ENCODE data around the gene ARHGEF18.
"Not testable (repeated sequence)": the region's sequence is repeated elsewhere in the genome, so short reads cannot be mapped to it uniquely, and the experiment has no call there.

Gene ARHGEF18

GRCh38 chr19:7360393-7360984 is 11.8 kb downstream of the ARHGEF18 start:
- no peaks in the 10 kb centered on the region for H3K27me3 Mint-ChIP-seq
- no peak overlapping the region for H3K27ac Mint-ChIP-seq
- peaks cover 8% of the 10 kb centered on the region for H3K9me3 Mint-ChIP-seq (ENCODE audit: low read depth)
- H3K4me1 Mint-ChIP-seq (ENCODE audit: low read depth): peaks cover 79% of the 10 kb centered on the region
- no peak overlapping the region for H3K4me3 Mint-ChIP-seq
- peaks cover 22% of the 10 kb centered on the region for H3K36me3 Mint-ChIP-seq

GRCh38 chr19:7363225-7363624 is 14.5 kb downstream of the ARHGEF18 start:
- H3K4me3 Mint-ChIP-seq: no peak overlapping the region
- H3K4me1 Mint-ChIP-seq (ENCODE audit: low read depth): peaks cover 64% of the 10 kb centered on the region
- no peaks in the 10 kb centered on the region for H3K27me3 Mint-ChIP-seq
- peaks cover 2% of the 10 kb centered on the region for H3K9me3 Mint-ChIP-seq (ENCODE audit: low read depth)
- H3K36me3 Mint-ChIP-seq: peaks cover 17% of the 10 kb centered on the region
- H3K27ac Mint-ChIP-seq: peak overlapping the region; percentile 90

GRCh38 chr19:7366701-7367420 is 18.1 kb downstream of the ARHGEF18 start:
- H3K4me3 Mint-ChIP-seq: no peak overlapping the region
- no peaks in the 10 kb centered on the region for H3K9me3 Mint-ChIP-seq (ENCODE audit: low read depth)
- no peaks in the 10 kb centered on the region for H3K27me3 Mint-ChIP-seq
- peaks cover 39% of the 10 kb centered on the region for H3K4me1 Mint-ChIP-seq (ENCODE audit: low read depth)
- peak overlapping the region; percentile 77 for H3K27ac Mint-ChIP-seq
- H3K36me3 Mint-ChIP-seq: peaks cover 12% of the 10 kb centered on the region

GRCh38 chr19:7368456-7368855 is 19.7 kb downstream of the ARHGEF18 start:
- H3K27me3 Mint-ChIP-seq: no peaks in the 10 kb centered on the region
- H3K27ac Mint-ChIP-seq: peak overlapping the region; percentile 61
- H3K9me3 Mint-ChIP-seq (ENCODE audit: low read depth): no peaks in the 10 kb centered on the region
- H3K4me3 Mint-ChIP-seq: no peak overlapping the region
- peaks cover 7% of the 10 kb centered on the region for H3K36me3 Mint-ChIP-seq
- peaks cover 24% of the 10 kb centered on the region for H3K4me1 Mint-ChIP-seq (ENCODE audit: low read depth)

- not testable (repeated sequence) for H3K27me3 Mint-ChIP-seq; H3K4me3 Mint-ChIP-seq; H3K36me3 Mint-ChIP-seq; H3K9me3 Mint-ChIP-seq (ENCODE audit: low read depth)
- Mint-ChIP-seq H3K27ac (peak overlapping the region; percentile 61), H3K4me1 (ENCODE audit: low read depth) (peaks cover 20% of the 10 kb centered on the region)
Measured at GRCh38 chr19:7368866-7369265, 20.1 kb downstream of the ARHGEF18 start.

GRCh38 chr19:7370546-7370945 is 21.8 kb downstream of the ARHGEF18 start:
- H3K4me1 Mint-ChIP-seq (ENCODE audit: low read depth): peaks cover 15% of the 10 kb centered on the region
- no peak overlapping the region for H3K4me3 Mint-ChIP-seq
- H3K27ac Mint-ChIP-seq: peak overlapping the region; percentile 29
- H3K27me3 Mint-ChIP-seq: no peaks in the 10 kb centered on the region
- no peaks in the 10 kb centered on the region for H3K9me3 Mint-ChIP-seq (ENCODE audit: low read depth)
- H3K36me3 Mint-ChIP-seq: no peaks in the 10 kb centered on the region

GRCh38 chr19:7371001-7371400 is 22.3 kb downstream of the ARHGEF18 start:
- Mint-ChIP-seq H3K9me3 (ENCODE audit: low read depth) (no peaks in the 10 kb centered on the region), H3K4me1 (ENCODE audit: low read depth) (peaks cover 14% of the 10 kb centered on the region), H3K27me3 (no peaks in the 10 kb centered on the region), H3K4me3 (no peak overlapping the region), H3K36me3 (no peaks in the 10 kb centered on the region), H3K27ac (peak overlapping the region; percentile 29)

- Mint-ChIP-seq H3K27me3 (no peaks in the 10 kb centered on the region), H3K36me3 (no peaks in the 10 kb centered on the region), H3K4me3 (no peak overlapping the region), H3K4me1 (ENCODE audit: low read depth) (peaks cover 5% of the 10 kb centered on the region), H3K9me3 (ENCODE audit: low read depth) (no peaks in the 10 kb centered on the region), H3K27ac (peak overlapping the region; percentile 76)
Measured at GRCh38 chr19:7372810-7373209, 24.1 kb downstream of the ARHGEF18 start.

GRCh38 chr19:7373862-7374261 is 25.1 kb downstream of the ARHGEF18 start:
- Mint-ChIP-seq H3K27me3 (no peaks in the 10 kb centered on the region), H3K9me3 (ENCODE audit: low read depth) (no peaks in the 10 kb centered on the region), H3K36me3 (no peaks in the 10 kb centered on the region), H3K4me3 (no peak overlapping the region), H3K4me1 (ENCODE audit: low read depth) (peaks cover 2% of the 10 kb centered on the region), H3K27ac (no peak overlapping the region)

GRCh38 chr19:7376151-7376852 is 27.6 kb downstream of the ARHGEF18 start:
- peaks cover 6% of the 10 kb centered on the region for H3K4me1 Mint-ChIP-seq (ENCODE audit: low read depth)
- H3K4me3 Mint-ChIP-seq: no peak overlapping the region
- H3K9me3 Mint-ChIP-seq (ENCODE audit: low read depth): no peaks in the 10 kb centered on the region
- H3K36me3 Mint-ChIP-seq: peaks cover 3% of the 10 kb centered on the region
- H3K27ac Mint-ChIP-seq: peak overlapping the region; percentile 41
- H3K27me3 Mint-ChIP-seq: no peaks in the 10 kb centered on the region

GRCh38 chr19:7377196-7377595 is 28.5 kb downstream of the ARHGEF18 start:
- Mint-ChIP-seq H3K4me3 (no peak overlapping the region), H3K9me3 (ENCODE audit: low read depth) (no peaks in the 10 kb centered on the region), H3K27me3 (no peaks in the 10 kb centered on the region), H3K4me1 (ENCODE audit: low read depth) (peaks cover 6% of the 10 kb centered on the region), H3K27ac (peak overlapping the region; percentile 28), H3K36me3 (peaks cover 3% of the 10 kb centered on the region)

GRCh38 chr19:7381073-7381390 is 32.3 kb downstream of the ARHGEF18 start:
- Mint-ChIP-seq H3K27ac (peak overlapping the region; percentile 69), H3K4me1 (ENCODE audit: low read depth) (peaks cover 4% of the 10 kb centered on the region), H3K36me3 (peaks cover 3% of the 10 kb centered on the region), H3K9me3 (ENCODE audit: low read depth) (no peaks in the 10 kb centered on the region), H3K27me3 (no peaks in the 10 kb centered on the region), H3K4me3 (no peak overlapping the region)

- H3K27ac Mint-ChIP-seq: peak overlapping the region; percentile 16
- no peaks in the 10 kb centered on the region for H3K27me3 Mint-ChIP-seq
- H3K4me3 Mint-ChIP-seq: no peak overlapping the region
- peaks cover 7% of the 10 kb centered on the region for H3K4me1 Mint-ChIP-seq (ENCODE audit: low read depth)
- no peaks in the 10 kb centered on the region for H3K9me3 Mint-ChIP-seq (ENCODE audit: low read depth)
- H3K36me3 Mint-ChIP-seq: peaks cover 3% of the 10 kb centered on the region
Measured at GRCh38 chr19:7382694-7383093, 34.0 kb downstream of the ARHGEF18 start.

GRCh38 chr19:7383284-7383683 is 34.5 kb downstream of the ARHGEF18 start:
- Mint-ChIP-seq H3K27me3 (no peaks in the 10 kb centered on the region), H3K9me3 (ENCODE audit: low read depth) (no peaks in the 10 kb centered on the region), H3K4me1 (ENCODE audit: low read depth) (peaks cover 7% of the 10 kb centered on the region), H3K4me3 (no peak overlapping the region), H3K36me3 (peaks cover 3% of the 10 kb centered on the region), H3K27ac (peak overlapping the region; percentile 68)

GRCh38 chr19:7385062-7385461 is 36.3 kb downstream of the ARHGEF18 start:
- H3K27ac Mint-ChIP-seq: peak overlapping the region; percentile 43
- peaks cover 3% of the 10 kb centered on the region for H3K36me3 Mint-ChIP-seq
- peaks cover 7% of the 10 kb centered on the region for H3K4me1 Mint-ChIP-seq (ENCODE audit: low read depth)
- H3K9me3 Mint-ChIP-seq (ENCODE audit: low read depth): no peaks in the 10 kb centered on the region
- H3K27me3 Mint-ChIP-seq: no peaks in the 10 kb centered on the region
- no peak overlapping the region for H3K4me3 Mint-ChIP-seq

Data from activated naive CD8-positive, alpha-beta T cell (primary cell).